ENCODE results near the gene DKK2. TPM values are rescaled to one million over a fixed set of nuclear protein-coding genes. Genes with fewer than 3 reads are reported as not detected.

DKK2 gene
- total RNA-seq, 4 donors from 2014 or later = 0.53 to 4.1 (median 0.67) TPM; not detected in 1

- Histone ChIP-seq H3K9me3 (no peaks in the 10 kb centered on the region), H3K4me3 (no peak overlapping the region), H3K4me1 (no peaks in the 10 kb centered on the region), H3K27me3 (no peaks in the 10 kb centered on the region), H3K36me3 (no peaks in the 10 kb centered on the region), H3K27ac (no peak overlapping the region)
- DNase-seq = no peak
- TF ChIP-seq CTCF (IDR thresholded peaks at IDR 0.05) (no peak), POLR2A (IDR thresholded peaks at IDR 0.05) (no peak)
Observed at GRCh38 chr4:106892786-106893185, 143.3 kb downstream of the DKK2 start.

DNA sequence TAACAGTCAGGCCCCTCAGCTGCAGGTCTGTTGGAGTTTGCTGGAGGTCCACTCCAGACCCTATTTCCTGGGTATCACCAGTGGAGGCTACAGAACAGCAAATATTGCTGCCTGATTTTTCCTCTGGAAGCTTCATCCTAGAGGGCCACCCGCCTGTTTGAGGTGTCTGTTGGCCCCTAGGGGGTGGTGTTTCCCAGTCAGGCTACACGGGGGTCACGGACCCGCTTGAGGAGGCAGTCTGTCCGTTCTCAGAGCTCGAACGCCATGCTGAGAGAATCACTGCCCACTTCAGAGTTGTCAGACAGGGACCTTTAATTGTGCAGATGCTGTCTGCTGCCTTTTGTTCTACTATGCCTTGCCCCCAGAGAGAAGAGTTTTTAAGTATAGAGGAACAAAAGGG lies 160.8 kb downstream of the DKK2 start:
- TF ChIP-seq POLR2A (IDR thresholded peaks at IDR 0.05) = no peak
- DNase-seq = no peak
- Histone ChIP-seq H3K36me3 (no peaks in the 10 kb centered on the region), H3K9me3 (no peaks in the 10 kb centered on the region), H3K4me3 (no peak overlapping the region), H3K4me1 (no peaks in the 10 kb centered on the region), H3K27me3 (no peaks in the 10 kb centered on the region), H3K27ac (no peak overlapping the region)
